Gastroesophageal sphincter (tissue), 3 donors: ENCODE measurements around the gene GAS1.

ENCODE experiments used
- CTCF ChIP-seq, 4 experiments: fragments of 200-600 bp in 2 of 4; fragments of 450-650 bp in 2 of 4; sonication (generic) in 1 of 4; IDR thresholded peaks; one replicate each; pipeline ENCODE4 v1.5.1; 2017 to 2019; ENCODE audit warnings: antibody characterized with exemption in 4 of 4, mild to moderate bottlenecking in 2 of 4, moderate library complexity in 2 of 4
- EP300 ChIP-seq: sonication (generic); formaldehyde crosslinking; IDR thresholded peaks from one replicate; pipeline ENCODE4 v1.6.1; 2017; ENCODE audit warnings: antibody characterized with exemption, mild to moderate bottlenecking
- POLR2A ChIP-seq, 2 donors: fragments of 450-650 bp; IDR thresholded peaks; one replicate each; pipeline ENCODE4 v1.6.1; 2017; ENCODE audit warnings: antibody characterized with exemption in 2 of 2, mild to moderate bottlenecking in 2 of 2, moderate library complexity in 1 of 2
- POLR2AphosphoS5 ChIP-seq: sonication (generic); formaldehyde crosslinking; IDR thresholded peaks from one replicate; pipeline ENCODE4 v1.6.1; 2017; ENCODE audit warnings: antibody characterized with exemption

DNA sequence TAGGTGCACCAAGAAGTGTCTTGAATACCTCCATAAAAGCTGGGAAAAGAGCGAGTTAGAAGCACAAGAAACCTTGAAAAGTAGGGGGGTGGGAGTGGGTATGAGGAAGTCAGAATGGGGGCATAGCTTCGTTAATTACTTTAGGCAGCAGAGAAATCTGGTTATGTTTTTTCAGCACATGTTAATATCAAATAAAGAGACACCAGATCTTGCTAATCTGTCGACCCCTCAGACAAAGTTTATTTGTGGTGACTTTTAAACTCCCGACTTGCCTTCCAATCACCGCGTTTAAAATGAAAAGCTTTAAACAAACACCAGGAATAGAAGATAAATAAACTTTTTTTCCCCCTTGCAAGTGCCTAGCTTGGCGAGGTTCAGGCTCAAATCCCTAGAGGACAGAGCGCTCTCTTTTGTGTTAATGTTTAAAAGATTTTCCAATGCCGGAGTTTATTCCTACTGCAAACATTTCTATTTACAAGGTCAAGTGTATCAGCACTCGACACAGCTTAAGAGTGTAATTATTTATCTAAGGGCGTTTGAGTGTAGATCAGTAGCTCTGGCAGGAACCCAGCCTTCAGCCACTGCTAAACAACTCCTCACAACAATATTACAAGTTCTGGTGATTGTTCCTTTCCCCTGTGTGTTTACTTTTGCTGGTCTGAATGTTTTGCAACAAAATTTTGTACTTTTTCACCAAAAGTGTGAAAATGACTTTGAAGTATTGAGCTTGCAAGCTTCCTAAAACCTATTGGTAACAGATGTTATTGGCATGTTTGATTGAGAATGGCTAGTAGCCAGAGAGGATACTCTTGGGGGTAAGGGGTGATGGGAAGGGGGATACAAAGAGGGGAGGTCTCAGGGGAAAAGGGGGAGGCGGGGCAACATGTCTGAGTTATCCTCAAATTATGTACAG, 3.8 kb downstream of the GAS1 start:
- no peak for TF ChIP-seq CTCF (IDR thresholded peaks at IDR 0.05)
- no peak for TF ChIP-seq POLR2AphosphoS5
- no peak for TF ChIP-seq POLR2A (IDR thresholded peaks at IDR 0.05)
- TF ChIP-seq EP300, result no peak
